ENCODE data around the gene F12. TPM values are rescaled to one million over a fixed set of nuclear protein-coding genes. Genes with fewer than 3 reads are reported as not detected.
A peak's percentile ranks its signal among the peaks of the same experiment; 100 is the strongest.

F12 gene
- total RNA-seq, 4 donors from 2014 or later = 2.3 to 18.4 (median 7.1) TPM

DNA sequence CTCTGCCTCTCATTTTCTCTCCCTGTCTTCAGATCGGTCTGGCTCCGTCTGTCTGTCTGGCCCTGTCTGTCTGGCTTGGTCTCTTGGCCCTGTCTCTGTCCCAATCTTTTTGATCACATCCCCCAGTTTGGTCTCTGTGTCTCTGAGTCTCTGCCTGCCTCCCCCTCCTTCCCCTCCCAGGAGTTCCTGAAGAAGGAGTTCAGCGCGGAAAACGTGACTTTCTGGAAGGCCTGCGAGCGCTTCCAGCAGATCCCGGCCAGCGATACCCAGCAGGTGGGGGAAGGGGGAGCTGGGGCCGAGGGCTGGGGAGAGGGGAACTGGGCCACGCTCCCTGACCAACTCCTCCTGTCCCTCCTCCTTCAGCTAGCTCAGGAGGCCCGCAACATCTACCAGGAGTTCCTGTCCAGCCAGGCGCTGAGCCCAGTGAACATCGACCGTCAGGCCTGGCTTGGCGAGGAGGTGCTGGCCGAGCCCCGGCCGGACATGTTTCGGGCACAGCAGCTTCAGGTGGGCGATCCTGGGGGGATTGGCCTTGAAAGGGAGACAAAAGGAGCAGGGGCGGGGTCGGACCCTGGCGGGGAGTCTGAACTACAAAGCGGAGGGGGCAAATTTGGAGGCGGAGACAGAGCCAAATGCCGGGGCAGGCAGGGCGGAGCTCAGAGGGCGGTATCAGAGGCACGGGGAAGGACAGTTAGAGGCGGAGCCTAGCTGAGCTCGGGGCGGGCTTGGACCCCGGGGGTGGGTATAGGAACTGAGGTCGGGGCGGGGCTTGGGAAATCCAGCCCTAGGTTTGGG is 42.6 kb downstream of the F12 start:
- Histone ChIP-seq H3K4me3 (peak overlapping the region; percentile 46), H3K4me1 (peaks cover 83% of the 10 kb centered on the region), H3K27me3 (no peaks in the 10 kb centered on the region), H3K36me3 (no peaks in the 10 kb centered on the region), H3K27ac (peak overlapping the region; percentile 83), H3K9me3 (no peaks in the 10 kb centered on the region)
- DNase-seq (ENCODE audit: low spot score in 2 of 2) = peak; percentile 93
- TF ChIP-seq POLR2AphosphoS5 (IDR thresholded peaks at IDR 0.05) (no peak), EP300 (IDR thresholded peaks at IDR 0.05) (no peak), POLR2A (IDR thresholded peaks at IDR 0.05) (no peak)
- TF ChIP-seq, protein P1, sequence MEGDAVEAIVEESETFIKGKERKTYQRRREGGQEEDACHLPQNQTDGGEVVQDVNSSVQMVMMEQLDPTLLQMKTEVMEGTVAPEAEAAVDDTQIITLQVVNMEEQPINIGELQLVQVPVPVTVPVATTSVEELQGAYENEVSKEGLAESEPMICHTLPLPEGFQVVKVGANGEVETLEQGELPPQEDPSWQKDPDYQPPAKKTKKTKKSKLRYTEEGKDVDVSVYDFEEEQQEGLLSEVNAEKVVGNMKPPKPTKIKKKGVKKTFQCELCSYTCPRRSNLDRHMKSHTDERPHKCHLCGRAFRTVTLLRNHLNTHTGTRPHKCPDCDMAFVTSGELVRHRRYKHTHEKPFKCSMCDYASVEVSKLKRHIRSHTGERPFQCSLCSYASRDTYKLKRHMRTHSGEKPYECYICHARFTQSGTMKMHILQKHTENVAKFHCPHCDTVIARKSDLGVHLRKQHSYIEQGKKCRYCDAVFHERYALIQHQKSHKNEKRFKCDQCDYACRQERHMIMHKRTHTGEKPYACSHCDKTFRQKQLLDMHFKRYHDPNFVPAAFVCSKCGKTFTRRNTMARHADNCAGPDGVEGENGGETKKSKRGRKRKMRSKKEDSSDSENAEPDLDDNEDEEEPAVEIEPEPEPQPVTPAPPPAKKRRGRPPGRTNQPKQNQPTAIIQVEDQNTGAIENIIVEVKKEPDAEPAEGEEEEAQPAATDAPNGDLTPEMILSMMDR (IDR thresholded peaks at IDR 0.05) = no peak
- WGBS = 12% methylated on average over 34 of the region's 36 CpGs

DNA sequence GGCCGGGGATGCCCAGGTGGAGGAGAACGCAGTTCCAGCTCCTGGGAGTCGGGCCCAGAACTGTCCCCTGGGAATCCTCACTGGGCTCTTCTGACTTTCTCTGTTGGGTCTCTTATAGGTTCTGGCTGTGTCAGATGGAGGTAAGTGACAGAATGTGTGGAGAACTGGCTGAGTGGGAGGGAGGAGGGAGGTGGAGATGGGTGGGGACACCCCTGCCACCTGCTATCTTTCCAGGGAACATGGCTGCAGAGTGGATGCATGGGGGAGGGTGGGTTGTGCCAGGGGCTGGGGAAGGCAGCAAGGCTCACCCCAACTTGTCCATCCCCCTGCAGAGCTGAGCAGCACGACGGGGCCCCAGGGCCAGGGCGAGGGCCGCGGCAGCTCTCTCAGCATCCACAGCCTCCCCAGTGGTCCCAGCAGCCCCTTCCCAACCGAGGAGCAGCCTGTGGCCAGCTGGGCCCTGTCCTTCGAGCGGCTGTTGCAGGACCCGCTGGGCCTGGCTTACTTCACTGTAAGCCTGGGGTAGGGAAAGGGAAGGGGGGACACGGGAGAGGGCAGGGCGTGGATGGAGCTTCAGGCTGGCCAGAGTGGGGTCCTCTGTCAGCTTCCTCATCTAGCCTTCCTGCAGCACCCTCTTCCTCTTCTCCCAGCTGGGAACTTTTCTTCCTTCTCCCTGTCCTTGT is 43.4 kb downstream of the F12 start:
- no peaks in the 10 kb centered on the region for H3K36me3 ChIP-seq
- WGBS = 81% methylated on average over 7 of the region's 14 CpGs
- no peaks in the 10 kb centered on the region for H3K9me3 ChIP-seq
- no peak overlapping the region for H3K4me3 ChIP-seq
- H3K27me3 ChIP-seq = no peaks in the 10 kb centered on the region
- H3K4me1 ChIP-seq = peaks cover 77% of the 10 kb centered on the region
- no peak for DNase-seq (ENCODE audit: low spot score in 2 of 2)
- TF ChIP-seq EP300 (IDR thresholded peaks at IDR 0.05) (no peak), POLR2A (IDR thresholded peaks at IDR 0.05) (no peak), POLR2AphosphoS5 (IDR thresholded peaks at IDR 0.05) (no peak)
- TF ChIP-seq, protein P1 (IDR thresholded peaks at IDR 0.05) = no peak
- H3K27ac ChIP-seq = peak overlapping the region; percentile 83

DNA sequence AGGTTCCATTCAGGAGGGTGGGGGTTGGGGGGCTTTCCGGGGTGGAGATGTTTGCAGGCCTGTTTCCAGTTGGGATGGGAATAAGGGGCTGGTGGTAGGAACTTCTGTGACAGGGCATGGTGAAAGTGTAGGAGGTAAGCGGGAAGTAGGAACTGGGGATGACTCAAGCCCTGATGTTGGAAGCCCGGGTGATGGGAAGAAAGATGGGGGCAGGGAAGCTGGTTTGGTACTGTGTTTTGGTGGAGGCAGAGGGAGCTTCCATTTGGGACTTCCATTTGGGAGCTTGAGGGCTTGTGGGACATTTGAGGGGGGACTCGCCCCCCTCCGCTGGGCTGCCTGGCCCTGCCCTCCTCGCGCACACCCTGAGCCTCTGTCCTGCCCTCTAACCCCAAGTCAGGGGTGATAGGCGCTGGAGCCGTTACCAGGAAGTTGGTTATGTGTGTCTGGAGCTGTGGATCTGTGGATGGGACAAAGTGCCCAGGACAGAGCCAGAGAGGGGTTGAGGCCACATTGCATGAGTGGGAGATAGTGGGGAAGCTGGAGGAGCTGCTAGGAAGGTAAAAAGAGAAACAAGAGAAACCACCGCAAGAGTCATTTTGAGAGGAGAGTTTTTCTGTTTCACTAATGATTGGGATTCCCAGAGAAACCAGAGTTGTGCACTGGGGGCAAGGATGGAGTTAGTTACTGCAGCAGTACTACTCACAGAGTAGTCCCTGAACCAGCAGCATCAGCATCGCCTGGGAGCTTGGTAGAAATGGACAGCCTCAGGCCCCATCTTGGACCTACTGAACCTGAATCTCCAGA is 45.0 kb downstream of the F12 start:
- Histone ChIP-seq H3K9me3 (no peaks in the 10 kb centered on the region), H3K4me1 (peaks cover 63% of the 10 kb centered on the region), H3K36me3 (no peaks in the 10 kb centered on the region), H3K27me3 (no peaks in the 10 kb centered on the region), H3K4me3 (no peak overlapping the region), H3K27ac (no peak overlapping the region)
- WGBS = 69% methylated on average over 11 of the region's 11 CpGs
- no peak for DNase-seq (ENCODE audit: low spot score in 2 of 2)
- TF ChIP-seq, protein P1 (IDR thresholded peaks at IDR 0.05) = no peak
- TF ChIP-seq POLR2AphosphoS5 (IDR thresholded peaks at IDR 0.05) (no peak), POLR2A (IDR thresholded peaks at IDR 0.05) (no peak), EP300 (IDR thresholded peaks at IDR 0.05) (no peak)

DNA sequence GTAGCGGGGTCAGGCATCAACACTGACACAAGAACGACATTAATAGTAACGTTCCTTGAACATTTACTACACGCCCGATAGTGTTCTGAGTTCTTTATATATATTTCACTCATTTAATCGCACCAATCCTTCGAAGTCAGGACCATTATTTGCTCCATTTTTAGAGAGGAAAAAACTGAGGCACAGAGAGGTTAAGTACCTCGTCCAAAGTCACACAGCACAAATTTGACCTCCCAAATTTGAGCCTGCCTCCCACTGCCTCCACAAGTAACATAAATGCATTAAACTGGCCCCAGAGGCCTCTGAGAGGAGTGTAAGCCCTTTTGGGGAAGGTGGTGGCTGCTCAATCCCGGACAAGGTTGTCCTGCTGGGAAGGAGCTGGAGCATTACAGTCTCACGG is 45.8 kb downstream of the F12 start:
- no peak for DNase-seq (ENCODE audit: low spot score in 2 of 2)
- no peaks in the 10 kb centered on the region for H3K9me3 ChIP-seq
- TF ChIP-seq POLR2AphosphoS5 (IDR thresholded peaks at IDR 0.05) = no peak
- no peak for TF ChIP-seq EP300 (IDR thresholded peaks at IDR 0.05)
- H3K4me3 ChIP-seq = peak overlapping the region; percentile 54
- no peak overlapping the region for H3K27ac ChIP-seq
- H3K4me1 ChIP-seq = peaks cover 63% of the 10 kb centered on the region
- 28% methylated on average over 10 of the region's 10 CpGs for WGBS
- H3K36me3 ChIP-seq = no peaks in the 10 kb centered on the region
- H3K27me3 ChIP-seq = no peaks in the 10 kb centered on the region

DNA sequence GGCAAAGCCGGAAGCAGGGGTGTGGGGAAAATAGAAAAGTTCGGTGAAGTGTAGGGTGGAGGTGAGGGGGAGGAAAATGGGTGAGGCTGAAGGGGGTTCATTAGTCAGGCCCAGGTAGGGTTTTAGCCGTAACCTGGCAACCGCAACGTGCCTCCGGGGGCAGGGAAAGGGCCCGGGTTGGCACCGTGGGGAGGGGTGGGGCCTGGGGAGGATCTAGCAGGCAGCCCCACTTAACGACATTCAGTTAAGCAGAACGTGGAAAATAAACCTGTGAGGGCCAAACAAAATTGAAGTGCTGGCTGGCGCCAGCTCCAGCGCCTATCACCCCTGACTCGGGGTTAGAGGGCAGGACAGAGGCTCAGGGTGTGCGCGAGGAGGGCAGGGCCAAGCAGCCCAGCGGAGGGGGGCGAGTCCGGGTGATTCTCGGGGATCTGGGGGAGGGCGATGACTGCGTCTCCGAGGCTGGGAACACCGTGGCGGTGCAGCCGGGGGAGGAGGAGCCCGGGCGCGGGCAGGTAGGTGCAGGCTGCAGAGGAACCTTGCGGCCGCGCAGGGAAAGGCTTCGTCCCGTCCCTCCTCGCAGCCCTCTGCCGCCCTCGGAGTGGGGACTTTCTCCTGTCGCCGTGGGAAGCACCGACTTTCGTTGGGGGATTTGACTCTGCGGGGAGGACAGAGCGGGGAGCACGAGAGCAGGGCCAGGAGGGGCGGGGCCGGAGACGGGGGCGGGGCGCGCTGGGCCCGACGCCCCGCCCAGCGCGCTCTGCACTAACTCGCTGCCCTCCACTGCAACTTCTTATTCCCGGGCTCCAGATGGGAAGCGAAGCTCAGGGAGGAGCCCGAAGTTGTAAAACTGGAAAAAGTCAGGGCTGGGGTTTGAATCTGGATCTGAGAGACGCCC is 46.5 kb downstream of the F12 start:
- no peaks in the 10 kb centered on the region for H3K27me3 ChIP-seq
- WGBS = 8% methylated on average over 31 of the region's 59 CpGs
- H3K4me3 ChIP-seq = peak overlapping the region; percentile 54
- DNase-seq (ENCODE audit: low spot score in 2 of 2) = peak in 1 of 2 donors; percentile 76
- H3K36me3 ChIP-seq = no peaks in the 10 kb centered on the region
- H3K27ac ChIP-seq = peak overlapping the region; percentile 86
- TF ChIP-seq EP300 (IDR thresholded peaks at IDR 0.05) = no peak
- no peak for TF ChIP-seq POLR2AphosphoS5 (IDR thresholded peaks at IDR 0.05)
- TF ChIP-seq, protein P1 (IDR thresholded peaks at IDR 0.05) = no peak
- TF ChIP-seq POLR2A (IDR thresholded peaks at IDR 0.05) = no peak
- H3K4me1 ChIP-seq = peaks cover 64% of the 10 kb centered on the region
- no peaks in the 10 kb centered on the region for H3K9me3 ChIP-seq
